Cardiac fibroblast (primary cell): ENCODE measurements around the gene CIDEA.

Experiments
- DNase-seq, 2 donors: peaks; one replicate each; pipeline versions ENCODE4 v3.0.0 to v3.0.0-alpha.2; 2010; ENCODE audit warnings: low read depth in 2 of 2
- H3K4me3 ChIP-seq, 2 donors: replicated peaks in 1 of 2; 1 replicate in 1 of 2; 2 replicates in 1 of 2; pipeline ENCODE4 v1.5.1; 2011; ENCODE audit warnings: low read depth in 2 of 2, low read length in 2 of 2, mild to moderate bottlenecking in 2 of 2, moderate library complexity in 1 of 2
- TF ChIP-seq, protein P1 (sequence below): IDR thresholded peaks from one replicate; pipeline ENCODE4 v1.5.1; 2011; ENCODE audit warnings: low read depth, mild to moderate bottlenecking, low read length, inconsistent platforms

CIDEA gene

DNA sequence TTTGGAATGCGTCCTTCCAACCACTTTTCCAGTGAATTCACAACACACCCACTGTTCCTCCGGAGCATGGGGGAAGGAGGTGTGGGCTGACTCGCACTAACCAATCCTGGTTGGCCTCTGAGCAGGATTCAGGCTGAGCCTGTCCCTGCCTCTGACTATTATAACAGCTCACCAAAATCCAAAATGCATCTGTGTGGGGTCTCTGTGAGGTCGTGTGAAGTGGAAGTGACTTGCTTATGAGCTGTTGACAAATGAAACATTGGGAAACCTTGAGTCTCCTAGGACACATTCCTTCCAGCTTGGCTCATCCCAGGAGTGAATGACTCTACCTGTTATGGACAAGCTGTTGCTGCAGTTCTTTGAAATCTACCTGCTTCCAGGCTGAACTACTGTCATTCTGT, 1.5 kb downstream of the CIDEA start:
- H3K4me3 ChIP-seq = no peak overlapping the region
- peak in 1 of 2 donors; percentile 59 for DNase-seq
- TF ChIP-seq, protein P1, sequence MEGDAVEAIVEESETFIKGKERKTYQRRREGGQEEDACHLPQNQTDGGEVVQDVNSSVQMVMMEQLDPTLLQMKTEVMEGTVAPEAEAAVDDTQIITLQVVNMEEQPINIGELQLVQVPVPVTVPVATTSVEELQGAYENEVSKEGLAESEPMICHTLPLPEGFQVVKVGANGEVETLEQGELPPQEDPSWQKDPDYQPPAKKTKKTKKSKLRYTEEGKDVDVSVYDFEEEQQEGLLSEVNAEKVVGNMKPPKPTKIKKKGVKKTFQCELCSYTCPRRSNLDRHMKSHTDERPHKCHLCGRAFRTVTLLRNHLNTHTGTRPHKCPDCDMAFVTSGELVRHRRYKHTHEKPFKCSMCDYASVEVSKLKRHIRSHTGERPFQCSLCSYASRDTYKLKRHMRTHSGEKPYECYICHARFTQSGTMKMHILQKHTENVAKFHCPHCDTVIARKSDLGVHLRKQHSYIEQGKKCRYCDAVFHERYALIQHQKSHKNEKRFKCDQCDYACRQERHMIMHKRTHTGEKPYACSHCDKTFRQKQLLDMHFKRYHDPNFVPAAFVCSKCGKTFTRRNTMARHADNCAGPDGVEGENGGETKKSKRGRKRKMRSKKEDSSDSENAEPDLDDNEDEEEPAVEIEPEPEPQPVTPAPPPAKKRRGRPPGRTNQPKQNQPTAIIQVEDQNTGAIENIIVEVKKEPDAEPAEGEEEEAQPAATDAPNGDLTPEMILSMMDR = no peak

DNA sequence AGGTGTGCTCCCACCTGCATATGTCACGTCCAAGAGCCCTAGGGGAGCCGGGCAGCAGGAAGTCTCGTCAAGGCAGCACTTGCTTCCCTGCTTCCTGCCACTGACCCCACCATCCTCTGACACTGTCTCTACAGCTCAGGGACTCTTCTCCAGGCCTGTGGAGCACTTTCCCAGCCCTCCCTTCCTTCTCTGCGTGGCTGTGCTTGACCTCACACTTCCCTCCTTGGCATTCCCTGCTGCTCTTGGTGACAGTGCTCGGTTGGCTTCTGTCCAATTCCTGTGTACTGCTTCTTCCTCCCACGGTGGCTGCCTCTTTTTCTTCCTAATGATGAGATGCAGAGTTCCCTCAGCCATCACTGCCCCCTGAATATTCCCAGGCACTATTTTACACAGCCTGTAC, 2.8 kb downstream of the CIDEA start:
- DNase-seq = peak in 1 of 2 donors; percentile 46
- no peak overlapping the region for H3K4me3 ChIP-seq
- TF ChIP-seq, protein P1 = no peak

DNA sequence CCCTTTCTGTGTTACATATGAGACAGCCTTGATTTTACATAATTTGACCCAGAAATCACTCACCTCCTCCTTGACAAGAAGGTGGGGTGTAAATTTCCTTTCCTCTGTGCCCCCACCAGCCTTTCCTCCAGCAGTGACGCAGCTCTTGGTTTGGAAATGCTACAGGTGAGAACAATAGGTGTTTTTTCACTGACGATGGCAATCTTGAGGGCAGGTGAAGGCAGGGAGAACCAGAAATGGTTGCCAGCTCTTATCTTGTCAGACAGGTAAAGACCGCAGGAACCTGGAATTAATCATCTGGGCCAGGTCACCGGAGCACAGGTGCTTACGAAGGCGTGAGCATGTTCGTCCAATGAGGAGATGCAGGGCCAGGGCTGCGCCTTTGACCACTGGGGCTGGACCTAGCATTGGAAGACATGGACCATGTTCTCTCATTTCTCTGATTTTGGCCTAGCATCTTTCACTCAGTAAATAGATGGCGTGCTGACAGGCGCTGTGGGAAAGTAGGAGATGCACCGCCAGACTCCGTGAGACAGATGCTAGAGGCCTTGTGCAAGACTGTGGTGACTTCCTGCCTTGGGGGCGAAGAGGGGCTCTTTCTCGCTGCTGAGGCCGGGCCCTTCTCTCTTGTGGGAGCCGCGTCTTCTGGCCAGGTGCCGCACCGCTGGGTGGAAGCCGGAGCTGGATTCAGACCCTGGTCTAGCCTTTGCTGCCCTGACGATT, 4.0 kb downstream of the CIDEA start:
- DNase-seq = no peak
- TF ChIP-seq, protein P1 = no peak
- no peak overlapping the region for H3K4me3 ChIP-seq

DNA sequence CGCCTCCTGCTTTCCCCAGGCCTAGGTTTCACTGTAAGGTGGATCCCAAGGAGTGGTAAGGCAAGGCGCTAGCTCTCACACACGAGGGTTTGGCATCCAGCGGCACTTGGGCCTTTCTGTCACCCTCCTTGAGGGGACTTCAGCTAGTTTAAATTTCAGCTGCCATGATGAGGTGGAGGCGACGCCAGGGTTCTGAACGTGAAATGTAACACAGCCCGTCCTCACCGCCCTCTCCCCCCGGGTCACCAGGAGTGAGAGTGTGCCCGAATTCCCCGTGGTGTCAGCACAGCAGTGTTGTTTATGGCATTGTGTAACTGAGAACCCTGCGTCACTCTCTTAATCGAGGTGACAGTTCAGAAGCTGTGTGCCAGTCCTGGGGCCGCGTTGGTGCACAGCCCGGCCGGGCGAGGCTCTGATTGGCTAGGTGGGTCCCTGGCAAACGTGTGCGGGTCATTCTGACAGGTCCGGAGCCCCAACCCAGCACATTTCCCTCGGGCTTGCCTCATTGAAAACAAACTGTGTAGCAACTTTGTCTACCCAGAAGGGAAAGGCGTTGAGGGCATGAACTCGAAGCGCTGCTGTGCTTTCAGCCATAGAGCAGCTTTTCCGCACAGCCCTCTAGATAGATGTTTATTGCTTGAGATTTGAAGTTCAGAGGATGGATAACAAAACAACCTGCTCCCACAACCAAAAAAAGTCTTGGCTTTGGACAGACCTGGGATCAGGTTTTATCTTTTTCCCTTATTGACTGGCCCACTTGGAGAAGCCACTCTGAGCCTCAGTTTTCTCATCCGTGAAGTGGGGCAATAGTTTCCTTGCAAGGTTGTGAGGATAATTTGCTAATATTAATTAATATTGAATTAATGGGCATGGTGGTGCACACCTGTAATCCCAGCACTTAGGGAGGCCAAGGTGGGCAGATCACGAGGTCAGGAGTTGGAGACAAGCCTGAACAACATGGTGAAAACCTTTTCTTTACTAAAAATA, 4.9 kb downstream of the CIDEA start:
- no peak overlapping the region for H3K4me3 ChIP-seq

DNA sequence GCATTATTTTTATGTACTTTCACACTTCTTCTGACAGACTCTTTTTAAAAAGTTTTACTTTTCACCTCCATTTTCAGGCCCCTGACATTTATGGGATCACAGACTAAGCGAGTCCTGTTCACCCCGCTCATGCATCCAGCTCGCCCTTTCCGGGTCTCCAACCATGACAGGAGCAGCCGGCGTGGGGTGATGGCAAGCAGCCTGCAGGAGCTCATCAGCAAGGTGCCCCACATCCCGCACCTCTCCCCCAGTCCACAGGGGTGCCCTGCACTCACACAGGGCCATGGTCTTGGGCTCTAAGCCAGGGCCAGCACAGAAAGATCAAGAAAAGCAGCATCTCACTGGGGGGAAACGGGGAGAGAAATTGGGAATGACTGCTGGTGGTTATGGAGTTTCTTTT, 8.6 kb downstream of the CIDEA start:
- no peak for DNase-seq
- TF ChIP-seq, protein P1 = no peak
- H3K4me3 ChIP-seq = no peak overlapping the region

More for the DNA sequence above, 4.9 kb downstream of the CIDEA start:
- DNase-seq = no peak
- TF ChIP-seq, protein P1 = no peak

DNA sequence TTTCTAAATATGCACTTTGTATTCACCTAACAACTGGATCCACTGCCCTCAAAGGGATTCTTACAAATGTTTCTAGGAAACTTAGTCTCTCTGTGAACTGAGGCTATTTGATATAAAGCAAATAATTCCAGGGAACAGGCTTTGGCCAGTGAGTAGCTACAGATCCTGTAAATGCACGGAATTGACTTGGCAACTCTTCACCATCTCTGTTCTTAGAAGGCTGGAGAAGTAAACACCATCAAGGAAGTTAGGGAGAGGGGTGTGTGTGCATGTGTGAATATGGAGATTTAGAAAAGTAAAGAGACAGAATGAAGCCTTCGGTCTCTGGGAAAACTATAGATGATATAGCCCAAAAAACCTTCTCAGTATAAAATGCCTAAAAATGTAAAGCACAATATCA, 10.7 kb downstream of the CIDEA start:
- TF ChIP-seq, protein P1 = no peak

More for the DNA sequence above, 10.7 kb downstream of the CIDEA start:
- no peak overlapping the region for H3K4me3 ChIP-seq
- no peak for DNase-seq
